GM03348 (cell line): ENCODE measurements around the gene TBC1D7.

Experiments used
- DNase-seq: peaks from one replicate; pipeline ENCODE4 v3.0.0; 2012; ENCODE audit warnings: low spot score

Gene TBC1D7

GRCh38 chr6:13319891-13320564 lies 8.3 kb downstream of the TBC1D7 start:
- DNase-seq = no peak

GRCh38 chr6:13318821-13319220 lies 9.5 kb downstream of the TBC1D7 start:
- no peak for DNase-seq

GRCh38 chr6:13315896-13316295 lies 12.4 kb downstream of the TBC1D7 start:
- no peak for DNase-seq

- no peak for DNase-seq
These were observed 13.5 kb downstream of the TBC1D7 start for GRCh38 chr6:13314806-13315205.

GRCh38 chr6:13311155-13311554 lies 17.2 kb downstream of the TBC1D7 start:
- no peak for DNase-seq

- no peak for DNase-seq
These were observed 20.0 kb downstream of the TBC1D7 start for GRCh38 chr6:13308332-13308731.

- DNase-seq = peak; percentile 67
These were observed 20.8 kb downstream of the TBC1D7 start for GRCh38 chr6:13307508-13307995.

- no peak for DNase-seq
These were observed 22.5 kb downstream of the TBC1D7 start for GRCh38 chr6:13305791-13306190.

GRCh38 chr6:13305288-13305687 lies 23.0 kb downstream of the TBC1D7 start:
- no peak for DNase-seq

GRCh38 chr6:13304580-13305260 lies 23.6 kb downstream of the TBC1D7 start:
- peak; percentile 20 for DNase-seq

- no peak for DNase-seq
These were observed 24.2 kb downstream of the TBC1D7 start for GRCh38 chr6:13304101-13304500.

GRCh38 chr6:13303668-13304017 lies 24.7 kb downstream of the TBC1D7 start:
- DNase-seq = no peak

- DNase-seq = peak; percentile 91
These were observed 25.3 kb downstream of the TBC1D7 start for GRCh38 chr6:13302751-13303667.

GRCh38 chr6:13302291-13302690 lies 26.0 kb downstream of the TBC1D7 start:
- DNase-seq = no peak

GRCh38 chr6:13300643-13301590 lies 27.4 kb downstream of the TBC1D7 start:
- DNase-seq = no peak

- no peak for DNase-seq
These were observed 28.4 kb downstream of the TBC1D7 start for GRCh38 chr6:13299918-13300317.

- no peak for DNase-seq
These were observed 28.9 kb downstream of the TBC1D7 start for GRCh38 chr6:13299403-13299821.

- DNase-seq = no peak
These were observed 29.9 kb downstream of the TBC1D7 start for GRCh38 chr6:13298446-13298845.

- DNase-seq = no peak
These were observed 30.9 kb downstream of the TBC1D7 start for GRCh38 chr6:13297391-13297790.

- no peak for DNase-seq
These were observed 31.8 kb downstream of the TBC1D7 start for GRCh38 chr6:13296536-13296997.

GRCh38 chr6:13295576-13295975 lies 32.8 kb downstream of the TBC1D7 start:
- DNase-seq = no peak
